ENCODE measurements around the gene PYDC2.

DNA sequence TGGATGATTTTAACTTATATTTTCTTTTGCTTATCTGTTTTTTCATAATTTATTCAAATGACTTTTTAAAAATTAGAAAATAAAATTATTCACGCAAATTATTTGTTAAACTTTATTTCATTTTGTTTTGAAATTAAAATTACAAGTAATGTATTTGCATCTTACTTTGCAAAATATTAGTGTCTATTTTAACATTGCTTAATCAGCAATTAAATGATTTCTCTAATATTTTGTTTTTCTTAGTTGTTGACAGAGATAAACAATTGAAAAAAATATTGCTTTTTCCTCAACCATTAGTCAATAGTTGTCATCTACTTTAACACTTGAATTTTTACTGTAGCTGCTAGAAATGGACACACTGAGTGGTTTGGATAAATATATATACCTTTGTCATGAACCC lies 32.8 kb upstream of the PYDC2 start:
- TF ChIP-seq, protein P1, sequence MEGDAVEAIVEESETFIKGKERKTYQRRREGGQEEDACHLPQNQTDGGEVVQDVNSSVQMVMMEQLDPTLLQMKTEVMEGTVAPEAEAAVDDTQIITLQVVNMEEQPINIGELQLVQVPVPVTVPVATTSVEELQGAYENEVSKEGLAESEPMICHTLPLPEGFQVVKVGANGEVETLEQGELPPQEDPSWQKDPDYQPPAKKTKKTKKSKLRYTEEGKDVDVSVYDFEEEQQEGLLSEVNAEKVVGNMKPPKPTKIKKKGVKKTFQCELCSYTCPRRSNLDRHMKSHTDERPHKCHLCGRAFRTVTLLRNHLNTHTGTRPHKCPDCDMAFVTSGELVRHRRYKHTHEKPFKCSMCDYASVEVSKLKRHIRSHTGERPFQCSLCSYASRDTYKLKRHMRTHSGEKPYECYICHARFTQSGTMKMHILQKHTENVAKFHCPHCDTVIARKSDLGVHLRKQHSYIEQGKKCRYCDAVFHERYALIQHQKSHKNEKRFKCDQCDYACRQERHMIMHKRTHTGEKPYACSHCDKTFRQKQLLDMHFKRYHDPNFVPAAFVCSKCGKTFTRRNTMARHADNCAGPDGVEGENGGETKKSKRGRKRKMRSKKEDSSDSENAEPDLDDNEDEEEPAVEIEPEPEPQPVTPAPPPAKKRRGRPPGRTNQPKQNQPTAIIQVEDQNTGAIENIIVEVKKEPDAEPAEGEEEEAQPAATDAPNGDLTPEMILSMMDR (IDR thresholded peaks at IDR 0.05; ENCODE audit: borderline replicate concordance, extremely low read depth, low read length, poor library complexity, severe bottlenecking) = no peak
- TF ChIP-seq EZH2 (IDR thresholded peaks at IDR 0.05; ENCODE audit: borderline replicate concordance, low read depth, low read length, severe bottlenecking) = no peak
